Activated effector memory CD4-positive, alpha-beta T cell treated with anti-CD3 and anti-CD28 coated beads, Interleukin-2, amount 50 U/mL, for 16 hours (primary cell): ENCODE results near the gene PXYLP1.
"Not testable (repeated sequence)": the region's sequence is repeated elsewhere in the genome, so short reads cannot be mapped to it uniquely, and the experiment has no call there.

ENCODE experiments used
- DNase-seq: peaks from one replicate; pipeline ENCODE4 v3.0.0-alpha.2; 2020

The PXYLP1 gene, protein sequence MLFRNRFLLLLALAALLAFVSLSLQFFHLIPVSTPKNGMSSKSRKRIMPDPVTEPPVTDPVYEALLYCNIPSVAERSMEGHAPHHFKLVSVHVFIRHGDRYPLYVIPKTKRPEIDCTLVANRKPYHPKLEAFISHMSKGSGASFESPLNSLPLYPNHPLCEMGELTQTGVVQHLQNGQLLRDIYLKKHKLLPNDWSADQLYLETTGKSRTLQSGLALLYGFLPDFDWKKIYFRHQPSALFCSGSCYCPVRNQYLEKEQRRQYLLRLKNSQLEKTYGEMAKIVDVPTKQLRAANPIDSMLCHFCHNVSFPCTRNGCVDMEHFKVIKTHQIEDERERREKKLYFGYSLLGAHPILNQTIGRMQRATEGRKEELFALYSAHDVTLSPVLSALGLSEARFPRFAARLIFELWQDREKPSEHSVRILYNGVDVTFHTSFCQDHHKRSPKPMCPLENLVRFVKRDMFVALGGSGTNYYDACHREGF

DNA sequence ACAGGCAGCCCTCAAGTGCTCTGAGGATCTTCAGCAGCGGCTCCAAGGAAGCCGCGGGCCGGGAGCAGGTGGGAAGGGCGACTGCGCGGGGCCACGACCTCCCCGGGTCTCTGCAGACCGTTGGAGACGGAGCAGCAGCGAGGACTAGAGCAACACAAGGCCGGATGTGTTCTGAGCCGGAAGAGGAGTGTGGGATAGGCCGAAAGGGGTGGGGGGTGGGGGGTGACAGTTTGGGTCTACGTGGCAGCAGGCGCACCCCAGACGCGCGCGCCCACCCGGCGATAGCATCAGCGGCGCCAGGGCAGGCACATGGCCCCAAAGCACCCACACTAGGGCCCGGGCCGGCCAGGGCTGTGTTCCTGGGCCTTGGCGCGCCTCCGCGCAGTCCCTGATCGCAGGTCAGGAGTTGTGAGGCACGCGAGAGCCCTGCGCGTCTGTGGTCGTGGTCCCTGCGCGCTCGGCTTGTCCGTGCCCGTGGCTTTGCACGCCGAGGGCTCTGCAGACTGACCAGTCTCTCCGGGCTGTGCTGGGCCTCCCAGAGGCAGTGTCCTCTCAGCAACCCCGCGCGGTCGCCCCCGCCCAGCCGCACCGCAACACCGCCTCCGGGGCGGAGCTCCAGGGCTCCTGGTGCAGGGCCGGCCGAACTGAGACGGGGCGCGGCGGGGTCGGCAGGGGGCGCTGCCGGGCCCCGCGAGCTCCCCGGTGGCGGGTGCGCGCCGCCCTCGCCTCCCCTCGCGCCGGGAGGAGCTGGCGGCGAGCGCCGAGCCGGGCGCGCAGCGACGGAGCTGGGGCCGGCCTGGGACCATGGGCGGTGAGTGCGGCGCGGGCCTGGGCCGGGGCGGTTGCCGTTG lies at the start of gene PXYLP1:
TSS of gene PXYLP1 (plus strand) at position 725 of the 851 bp plus-strand sequence. CDS start 28,351 bp downstream, outside the sequence.
- DNase-seq, result peak; percentile 96

DNA sequence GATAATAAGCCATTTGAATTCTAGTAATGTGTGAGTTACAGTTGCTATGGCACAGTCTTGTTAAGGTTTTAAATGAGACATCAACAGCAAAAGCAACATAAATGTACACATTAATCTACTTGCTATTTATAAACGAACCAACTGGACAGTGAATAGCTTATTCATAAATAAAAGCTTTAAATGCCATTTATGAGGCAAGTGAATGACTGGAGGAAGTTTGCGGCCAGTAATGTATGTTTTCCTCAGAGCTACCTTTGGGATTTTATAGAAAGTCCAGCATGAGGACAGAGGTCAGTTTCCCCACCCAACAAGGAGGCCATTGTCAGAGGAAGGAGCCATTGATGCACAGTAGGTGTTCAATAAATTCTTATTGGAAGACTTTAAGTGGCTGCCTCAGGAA lies 48.0 kb upstream of the PXYLP1 start:
- DNase-seq, result no peak

DNA sequence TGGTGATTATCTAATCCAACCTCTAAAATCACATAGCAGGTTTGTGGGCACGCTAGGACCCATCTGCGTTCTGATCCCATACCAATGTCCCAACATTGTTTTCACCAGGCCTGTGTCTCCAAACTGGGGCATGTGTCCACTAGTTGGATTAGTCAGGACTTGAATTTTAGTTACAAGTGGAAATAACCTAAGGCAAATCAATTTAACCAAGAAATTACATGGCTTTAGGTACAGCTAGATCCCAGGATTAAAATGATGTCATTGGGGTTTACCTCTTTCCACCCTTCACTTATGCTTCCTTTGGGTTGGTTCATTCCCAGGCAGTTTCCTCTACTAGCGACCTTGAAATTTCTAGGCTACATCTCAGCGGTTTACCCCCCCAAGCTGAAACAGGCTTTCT lies 47.2 kb upstream of the PXYLP1 start:
- no peak for DNase-seq

DNA sequence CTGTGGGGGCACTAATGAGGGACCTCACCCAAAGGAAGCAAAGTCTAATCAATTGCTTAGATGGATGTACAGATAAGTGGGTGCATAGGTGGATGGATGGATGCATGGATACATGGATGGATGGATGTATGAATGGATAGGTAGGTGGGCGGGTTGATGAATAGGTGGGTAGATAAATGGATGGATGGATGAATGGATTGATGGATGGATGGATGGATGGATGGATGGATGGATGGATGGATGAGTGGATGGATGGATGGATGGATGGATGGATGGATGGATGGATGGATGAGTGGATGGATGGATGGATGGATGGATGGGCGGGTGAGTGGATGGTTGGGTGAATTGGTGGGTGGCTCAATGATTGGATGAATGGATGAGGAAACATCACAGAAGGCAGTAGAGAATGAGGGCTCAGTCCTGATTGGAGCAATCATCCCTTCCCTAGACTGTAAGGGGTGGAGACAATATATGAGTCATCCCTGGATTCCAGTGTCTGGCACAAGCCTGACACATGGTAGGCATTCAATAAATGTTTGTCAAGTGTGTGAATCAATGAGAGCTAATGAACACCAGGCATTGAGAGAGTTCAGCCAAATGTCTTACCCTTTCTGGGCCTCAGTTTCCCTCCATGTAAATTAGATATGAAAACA lies 40.4 kb upstream of the PXYLP1 start:
- DNase-seq, result no peak

DNA sequence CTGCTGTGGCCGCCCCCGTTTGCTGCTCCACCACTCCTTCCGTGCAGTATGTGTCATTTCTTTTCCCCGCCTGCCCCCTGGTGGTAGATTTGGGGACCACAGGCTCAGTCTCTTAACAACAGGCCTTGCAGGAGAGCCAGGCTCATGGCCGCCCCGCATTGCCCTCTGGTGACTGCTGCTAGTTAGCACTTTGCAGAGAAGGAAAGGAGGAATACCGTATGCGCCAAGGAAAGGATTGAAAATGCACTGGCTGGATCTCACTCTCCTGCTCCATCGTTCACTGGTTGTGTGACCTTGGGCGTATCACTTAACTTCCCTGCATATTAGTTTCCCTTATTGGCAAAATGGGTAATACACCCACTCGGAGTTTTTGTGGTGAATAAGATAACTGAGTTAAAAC lies 39.3 kb upstream of the PXYLP1 start:
- peak; percentile 98 for DNase-seq

DNA sequence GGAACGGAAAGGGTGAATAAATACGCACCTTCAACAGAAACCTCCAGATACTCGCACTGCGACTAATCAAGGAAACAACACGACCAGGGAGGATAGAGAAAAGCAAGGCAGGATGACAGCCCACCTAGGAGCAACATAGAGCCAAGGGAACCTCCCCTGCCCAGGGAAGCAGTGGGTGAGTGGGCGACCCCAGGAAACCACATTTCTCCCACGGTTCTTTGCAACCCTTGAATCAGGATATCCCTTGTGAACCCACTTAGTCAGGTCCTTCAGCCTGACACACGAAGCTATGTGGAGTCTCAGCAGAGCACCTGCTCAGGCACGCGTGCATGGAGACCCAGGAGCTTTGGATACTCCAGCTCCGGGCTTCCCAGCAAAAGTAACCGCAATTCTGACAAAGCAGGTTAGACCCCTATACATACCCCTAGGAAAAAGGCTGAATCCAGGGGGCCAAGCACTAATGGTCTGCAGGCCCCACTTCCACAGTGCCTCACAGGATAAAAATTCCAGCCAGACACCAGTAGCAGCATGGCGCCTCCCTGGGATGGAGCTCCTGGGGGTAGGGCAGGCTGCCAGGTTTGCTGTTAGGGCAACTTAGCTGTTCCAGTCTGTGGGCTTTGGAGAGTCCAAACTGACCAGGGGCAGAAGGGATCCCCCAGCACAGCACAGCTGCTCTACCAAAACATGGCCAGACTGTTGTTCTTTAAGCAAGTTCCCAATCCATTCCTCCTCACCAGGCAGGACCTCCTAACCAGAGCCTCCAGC lies 38.4 kb upstream of the PXYLP1 start:
- DNase-seq, result no peak

DNA sequence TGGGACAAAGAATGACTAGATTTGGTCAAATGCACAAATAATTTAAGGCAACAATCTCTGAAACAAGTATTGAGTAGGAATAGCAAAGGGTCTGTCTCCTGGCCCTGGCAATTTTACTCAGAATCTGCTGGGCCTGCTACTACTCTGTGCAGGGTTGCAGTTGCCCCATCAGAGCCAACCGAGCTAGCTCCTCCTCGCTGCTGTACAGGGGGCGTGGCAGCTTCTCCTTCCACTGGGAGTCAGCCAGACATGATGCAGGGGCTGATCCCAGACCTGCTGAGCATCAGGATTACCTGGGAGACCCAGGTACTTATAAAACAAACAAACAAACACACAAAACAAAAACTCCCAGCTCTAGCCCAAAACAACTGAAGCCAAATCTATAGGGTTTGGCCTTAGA lies 30.5 kb upstream of the PXYLP1 start:
- DNase-seq, result no peak

DNA sequence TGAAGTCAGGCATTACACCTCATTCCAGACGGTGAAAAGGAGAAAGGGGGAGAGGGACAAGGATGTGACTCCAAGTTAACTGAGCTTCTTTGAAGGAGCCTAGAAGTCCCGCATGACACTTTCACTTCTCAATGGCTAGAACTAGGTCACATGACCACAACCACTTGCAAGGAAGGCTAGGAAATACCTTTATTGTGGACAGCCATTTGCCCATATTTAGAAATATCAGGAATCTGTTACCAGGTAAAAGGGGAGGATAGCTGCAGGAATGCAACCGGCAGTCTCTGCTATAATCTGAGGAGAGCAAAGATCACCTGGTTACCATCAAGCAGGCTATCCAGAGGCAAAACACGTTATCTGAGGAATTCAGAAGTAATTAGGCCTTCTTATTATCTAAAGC lies 28.9 kb upstream of the PXYLP1 start:
- no peak for DNase-seq

DNA sequence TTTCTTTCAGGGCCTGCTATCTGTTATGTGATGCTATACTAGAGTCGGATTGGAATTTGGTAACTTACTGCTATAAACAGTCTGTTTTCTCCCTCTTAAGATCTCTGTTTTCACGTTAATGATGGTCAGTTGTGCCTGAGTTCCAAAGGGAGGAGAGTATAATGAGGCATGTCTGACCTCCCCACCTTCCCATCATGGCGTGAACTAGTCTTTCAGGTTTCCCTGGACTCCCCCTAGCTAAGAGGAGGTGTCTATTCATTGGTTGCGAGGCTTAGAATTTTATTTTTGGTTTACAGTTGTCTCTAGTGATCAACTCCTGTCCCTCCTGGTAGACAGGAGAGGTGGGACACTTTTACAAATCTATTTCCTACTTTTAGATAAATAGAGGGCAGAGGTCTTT lies 27.8 kb upstream of the PXYLP1 start:
- DNase-seq, result no peak

DNA sequence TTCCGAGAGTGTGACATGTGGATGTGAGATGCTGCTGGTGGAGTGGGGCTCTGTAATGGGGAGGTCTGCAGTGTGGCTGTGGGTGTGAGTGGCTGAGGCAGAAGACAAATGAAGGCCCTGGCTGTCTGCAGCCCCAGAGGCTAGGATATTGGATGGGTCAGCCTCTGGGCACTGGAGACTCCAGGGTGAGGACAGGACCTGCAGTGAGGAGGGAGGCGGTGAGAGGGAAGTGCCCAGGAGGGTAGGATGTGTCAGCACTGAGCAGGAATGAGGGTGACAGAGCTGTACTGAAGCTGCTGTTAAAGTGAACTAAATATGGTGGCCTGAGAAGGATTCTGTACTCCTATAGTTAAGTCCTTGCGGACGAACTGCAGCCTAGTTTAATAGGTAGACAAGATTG lies 27.3 kb upstream of the PXYLP1 start:
- DNase-seq, result no peak

DNA sequence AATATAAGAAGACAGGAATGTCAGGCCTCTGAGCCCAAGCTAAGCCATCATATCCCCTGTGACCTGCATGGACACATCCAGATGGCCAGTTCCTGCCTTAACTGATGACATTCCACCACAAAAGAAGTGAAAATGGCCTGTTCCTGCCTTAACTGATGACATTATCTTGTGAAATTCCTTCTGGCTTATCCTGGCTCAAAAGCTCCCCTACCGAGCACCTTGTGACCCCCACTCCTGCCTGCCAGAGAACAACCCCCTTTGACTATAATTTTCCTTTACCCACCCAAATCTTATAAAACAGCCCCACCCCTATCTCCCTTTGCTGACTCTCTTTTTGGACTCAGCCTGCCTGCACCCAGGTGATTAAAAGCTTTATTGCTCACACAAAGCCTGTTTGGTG lies 20.3 kb upstream of the PXYLP1 start:
- DNase-seq, result not testable (repeated sequence)

DNA sequence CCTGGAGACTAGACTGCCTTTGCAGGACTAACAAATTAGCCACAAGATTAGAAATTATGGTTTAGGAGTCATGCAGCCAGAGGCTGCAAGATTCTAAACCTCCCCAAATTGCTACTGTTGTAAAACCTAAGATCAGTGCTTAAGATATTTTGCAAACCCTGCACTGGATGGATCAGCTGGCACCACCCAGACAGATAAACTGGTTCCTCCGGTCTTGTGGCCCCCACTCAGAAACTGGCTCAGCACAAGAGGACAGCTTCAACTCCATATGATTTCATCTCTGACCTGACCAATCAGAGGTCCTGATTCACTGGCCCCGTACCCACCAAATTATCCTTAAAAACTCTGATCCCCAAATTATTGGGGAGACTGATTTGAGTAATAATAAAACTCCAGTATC lies 19.5 kb upstream of the PXYLP1 start:
- no peak for DNase-seq

DNA sequence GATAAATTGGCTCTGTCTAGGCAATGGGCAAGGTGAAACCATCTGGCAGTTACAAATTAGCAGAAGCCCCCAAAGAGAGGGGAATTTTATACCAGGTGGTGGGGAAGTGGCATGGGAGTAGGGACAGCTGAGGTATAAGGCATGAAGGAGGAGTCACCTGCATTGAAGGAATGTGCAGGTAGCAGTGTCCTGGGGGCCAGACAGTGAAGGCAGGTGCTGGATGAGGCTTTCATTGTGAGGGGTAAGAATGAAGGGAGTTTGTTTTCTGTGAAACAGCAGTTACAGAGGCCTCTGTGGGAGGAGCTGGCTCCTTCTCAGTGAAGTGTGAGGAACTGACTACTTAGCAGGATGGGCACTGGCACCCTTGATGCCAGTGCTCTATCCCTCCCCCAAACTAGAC lies 19.1 kb upstream of the PXYLP1 start:
- no peak for DNase-seq

DNA sequence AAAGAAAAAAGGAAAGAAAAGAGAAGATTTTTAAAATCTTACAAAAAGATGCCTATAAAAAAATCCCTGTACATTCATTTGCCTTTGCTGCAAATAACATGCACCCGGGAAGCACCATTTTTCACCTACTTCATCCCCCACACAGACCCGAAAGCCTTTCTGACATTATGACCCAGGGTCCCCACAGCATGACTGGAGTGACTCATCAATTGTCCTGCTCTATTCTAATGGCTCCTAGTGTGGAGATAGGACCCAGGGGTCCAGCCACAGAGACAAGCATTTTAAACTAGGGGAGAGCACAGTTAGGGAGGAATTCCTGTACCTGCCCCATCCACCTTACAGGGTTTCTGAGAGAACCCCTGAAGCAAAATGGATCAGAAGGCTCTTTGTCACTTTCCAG lies 14.7 kb upstream of the PXYLP1 start:
- DNase-seq, result no peak

DNA sequence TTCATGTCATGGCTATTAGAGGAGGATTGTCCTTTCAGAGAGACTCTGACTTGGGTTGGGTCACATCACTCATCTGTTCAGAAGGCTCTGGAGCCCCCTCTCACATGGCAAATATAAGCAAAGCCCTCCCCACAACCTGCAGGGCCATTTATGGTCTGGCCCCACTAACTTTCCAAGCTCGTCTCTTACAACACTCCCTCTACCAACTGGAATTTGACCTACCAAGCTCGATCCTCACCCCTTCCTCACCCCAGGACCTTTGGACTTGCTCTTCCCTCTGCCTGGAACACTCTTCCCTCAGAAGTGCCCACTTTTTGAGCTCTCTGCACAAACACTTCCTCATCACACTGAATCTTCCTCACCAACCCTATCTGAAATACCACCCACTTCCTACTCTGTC lies 14.2 kb upstream of the PXYLP1 start:
- no peak for DNase-seq

DNA sequence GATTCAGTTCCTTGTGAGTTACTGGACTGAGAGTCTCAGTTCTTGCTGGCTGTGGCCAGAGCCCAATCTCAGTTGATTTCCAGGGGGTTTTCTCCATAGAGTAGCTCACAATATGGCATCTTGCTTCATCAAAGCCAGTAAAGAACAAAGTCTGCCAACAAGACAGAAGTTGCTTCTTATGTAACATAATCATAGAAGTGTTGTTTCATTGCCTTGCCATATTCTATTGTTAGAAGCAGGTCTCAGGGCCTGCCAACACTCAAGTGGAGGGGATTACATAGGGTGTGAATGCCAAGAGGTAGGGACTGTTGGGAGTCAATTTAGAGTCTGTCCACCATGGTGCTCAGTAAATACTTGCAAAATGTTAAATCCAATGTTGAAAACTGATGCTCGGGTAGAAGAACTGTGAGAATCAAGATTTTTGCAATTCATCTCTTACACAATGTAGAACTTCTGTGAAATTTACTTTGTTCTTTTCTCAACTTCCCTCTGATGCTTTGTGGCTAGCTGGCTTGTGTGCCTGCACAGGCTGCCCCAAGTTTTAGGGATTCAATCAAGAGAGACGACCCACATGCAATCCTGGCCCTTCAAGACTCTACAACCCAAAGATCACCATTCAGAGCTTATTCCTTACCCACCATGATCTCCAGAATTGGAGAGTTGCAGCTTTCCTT lies 13.3 kb upstream of the PXYLP1 start:
- no peak for DNase-seq

DNA sequence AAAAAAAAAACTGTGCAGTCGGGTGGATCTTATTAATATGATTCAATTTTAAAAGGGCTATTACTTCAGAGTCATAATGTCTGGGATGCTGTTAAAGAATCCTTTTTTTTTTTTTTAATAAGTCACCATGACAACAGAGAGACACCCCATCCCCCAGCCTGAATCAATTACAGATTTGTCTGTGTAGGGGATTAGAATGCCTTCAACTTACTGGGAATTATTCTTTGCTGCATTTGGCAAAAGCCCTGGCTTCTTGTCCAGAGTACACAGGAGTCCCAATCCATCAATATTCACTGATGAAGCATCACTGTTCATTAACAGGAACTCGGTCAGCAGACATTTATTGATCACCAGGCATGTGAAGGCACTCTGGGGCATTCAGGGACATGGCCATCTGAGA lies 12.7 kb upstream of the PXYLP1 start:
- no peak for DNase-seq

DNA sequence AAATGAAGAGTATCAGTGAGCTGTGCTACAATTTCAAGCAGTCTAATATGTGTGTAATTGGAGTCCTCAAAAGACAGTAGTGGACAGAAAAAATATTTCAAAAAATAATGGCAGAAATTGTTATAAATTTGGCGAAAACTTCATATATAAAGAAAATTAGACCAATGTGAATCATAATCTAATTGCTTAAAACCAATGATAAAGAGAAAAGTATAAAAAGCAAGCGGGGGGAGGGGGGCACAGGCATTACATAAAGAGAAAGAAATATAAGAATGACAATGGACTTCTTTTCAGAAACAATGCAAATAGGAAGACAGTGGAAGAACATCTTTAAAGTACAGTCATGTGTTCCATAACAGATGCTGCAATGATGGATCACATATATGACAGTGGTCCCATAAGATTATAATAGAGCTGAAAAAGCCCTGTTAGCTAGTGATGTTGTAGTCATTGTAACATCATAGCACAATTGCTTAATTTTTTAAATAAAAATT lies 7.9 kb upstream of the PXYLP1 start:
- no peak for DNase-seq

DNA sequence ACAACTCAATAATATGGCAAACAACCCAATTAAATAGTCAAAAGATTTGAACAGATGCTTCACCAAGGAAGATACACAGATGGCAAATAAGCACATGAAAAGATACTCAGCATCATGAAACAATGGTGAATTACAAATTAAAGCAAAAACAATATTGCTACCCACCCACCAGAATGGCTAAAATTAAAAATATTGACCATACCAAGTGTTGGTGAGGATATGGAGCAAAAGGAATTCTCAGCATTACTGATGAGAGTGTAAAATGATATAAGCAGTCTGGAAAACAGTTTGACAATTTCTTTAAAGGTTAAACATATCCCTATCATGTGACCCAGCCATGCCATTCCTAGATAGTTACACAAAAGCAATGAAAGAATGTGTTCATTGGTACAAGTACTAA lies 5.7 kb upstream of the PXYLP1 start:
- DNase-seq, result no peak

DNA sequence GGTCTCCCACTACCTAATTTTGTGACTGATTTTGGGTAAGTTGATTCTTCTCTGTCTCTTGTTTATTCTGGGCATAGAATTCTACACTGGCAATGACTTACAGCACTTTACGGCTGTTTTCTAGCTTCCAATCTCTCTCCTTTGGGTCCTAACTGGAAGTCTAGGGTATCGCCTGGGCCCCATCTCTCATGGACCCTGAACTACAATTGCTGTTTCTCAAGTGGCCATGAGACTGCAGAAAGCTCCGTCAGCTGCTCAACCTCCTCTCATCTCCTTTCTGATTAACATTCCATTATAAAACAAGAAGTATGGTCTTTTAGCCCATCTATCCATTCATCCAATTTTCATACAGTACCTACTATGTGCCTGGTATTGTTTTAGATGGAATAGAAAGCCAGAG lies 4.4 kb upstream of the PXYLP1 start:
- no peak for DNase-seq

DNA sequence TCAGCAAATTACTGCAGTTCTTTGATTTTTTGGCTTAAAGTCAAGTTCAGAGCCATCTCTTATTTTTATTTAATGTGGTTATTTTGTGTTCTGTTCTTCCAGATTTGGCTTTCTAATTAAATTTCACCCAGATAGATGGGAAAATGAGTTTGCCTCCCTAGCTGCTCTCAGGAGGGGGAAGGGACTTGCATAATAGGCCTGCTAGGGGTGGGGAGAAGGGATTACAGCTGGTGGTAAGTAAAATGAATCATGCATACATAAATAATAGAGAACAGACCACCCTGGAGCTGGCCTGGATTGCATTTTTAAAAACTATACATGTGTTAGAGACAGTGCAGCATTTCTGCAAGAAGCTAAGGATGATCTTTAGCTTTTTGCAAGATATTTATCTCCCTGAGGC lies 3.9 kb upstream of the PXYLP1 start:
- DNase-seq, result no peak

DNA sequence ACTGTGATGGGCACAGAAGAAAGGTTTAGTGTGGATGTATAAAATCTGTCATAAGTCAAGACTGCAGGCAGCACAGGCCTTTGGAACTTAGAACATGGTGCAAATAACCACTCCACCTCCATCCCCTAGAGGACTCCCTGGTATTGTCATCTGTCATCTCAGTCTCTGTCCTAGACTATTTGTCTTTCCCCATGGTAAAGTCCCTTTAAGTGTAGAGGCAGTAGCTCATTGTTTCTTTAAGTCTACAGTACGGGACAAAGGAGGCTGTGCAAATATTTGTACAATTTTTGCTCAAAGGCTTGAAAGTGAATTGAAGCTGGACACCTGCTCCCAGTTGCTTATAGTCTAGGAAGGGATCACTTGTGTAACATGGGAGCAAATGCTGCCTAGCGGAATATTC lies 3.2 kb upstream of the PXYLP1 start:
- no peak for DNase-seq
